Heart right ventricle (tissue), 16 donors: ENCODE measurements around the gene PRR23B. TPM values are rescaled to one million over a fixed set of nuclear protein-coding genes. Genes with fewer than 3 reads are reported as not detected.

Experiments used
- ATAC-seq, 8 donors: fragments of 200-7000 bp; cut with Tn5 transposase; one replicate each; pipeline ENCODE4 v1.9.1; 2020; ENCODE audit warnings: mild to moderate bottlenecking in 8 of 8, moderate library complexity in 8 of 8, moderate number of reproducible peaks in 1 of 8
- DNase-seq, 2 donors: peaks; one replicate each; pipeline ENCODE4 v3.0.0-alpha.2; 2020
- H3K27ac ChIP-seq, 10 donors: fragments of 200-600 bp; sonication (generic) in 2 of 10; one replicate each; pipeline versions ENCODE4 v1.5.0 to v1.8.0; 2020 to 2022; ENCODE audit warnings: mild to moderate bottlenecking in 3 of 10
- H3K27me3 ChIP-seq, 7 donors: fragments of 200-600 bp; one replicate each; pipeline ENCODE4 v1.8.0; 2021 to 2022; ENCODE audit warnings: mild to moderate bottlenecking in 2 of 7
- H3K36me3 ChIP-seq, 9 donors: fragments of 200-600 bp; sonication (generic) in 1 of 9; one replicate each; pipeline versions ENCODE4 v1.5.0 to v1.8.0; 2020 to 2022; ENCODE audit warnings: mild to moderate bottlenecking in 2 of 9
- H3K4me1 ChIP-seq, 9 donors: fragments of 200-600 bp; sonication (generic) in 1 of 9; one replicate each; pipeline versions ENCODE4 v1.5.0 to v1.8.0; 2020 to 2022; ENCODE audit warnings: mild to moderate bottlenecking in 4 of 9
- H3K4me3 ChIP-seq, 10 donors: fragments of 200-600 bp; sonication (generic) in 2 of 10; one replicate each; pipeline versions ENCODE4 v1.5.0 to v1.8.0; 2020 to 2022; ENCODE audit warnings: mild to moderate bottlenecking in 7 of 10, moderate library complexity in 2 of 10
- H3K9me3 ChIP-seq, 11 donors: fragments of 200-600 bp in 10 of 11; sonication (generic) in 2 of 11; one replicate each; pipeline versions ENCODE4 v1.5.0 to v1.8.0; 2013 to 2022; ENCODE audit warnings: mild to moderate bottlenecking in 2 of 11, control low read depth in 1 of 11, moderate library complexity in 1 of 11
- CTCF ChIP-seq, 9 donors: fragments of 200-600 bp; sonication (generic) in 2 of 9; IDR thresholded peaks; one replicate each; pipeline versions ENCODE4 v1.5.0 to v1.8.0; 2021 to 2022; ENCODE audit warnings: antibody characterized with exemption in 9 of 9, mild to moderate bottlenecking in 5 of 9, moderate library complexity in 1 of 9
- WGBS, 2 donors: extraction: QIAGEN DNeasy Blood & Tissue Kit; methylation state at CpG; one replicate each; pipeline ENCODE4 v1.1.7; 2013; ENCODE audit warnings: inconsistent platforms in 1 of 2; 5-methylcytosine and 5-hydroxymethylcytosine counted together
- intact Hi-C, 10 donors: fragments of 100-400 bp; cut with DNase I; formaldehyde crosslinking; loops; one replicate each; pipeline versions ENCODE4 v1.11.1 to v1.14.2; 2022
- polyA plus RNA-seq, 2 donors: library from polyadenylated mRNA; stranded (reverse); fragments of 200-250 nt; gene quantifications; one replicate each; pipeline ENCODE4 v1.2.3, GENCODE V29; 2013
- total RNA-seq, 10 donors: library from RNA; stranded (reverse); fragmentation: NEBNext Ultra II Directional in 3 of 10; extraction: Animal tissue kit (Norgen Biotek cat#: 25700) in 3 of 10; gene quantifications; one replicate each; pipeline versions ENCODE4 v1.2.1 to v1.2.4, GENCODE V29; 2021 to 2023
- donor health status: Arrhythmogenic right ventricular cardiomyopathy.
- donor health status: ischemic (EF 13 %, LVEDD 7.1; RV severe dilation, severe dysfunction).
- donor health status: healthy with polysubstance abuse.
- donor health status: DM: no; HTN: yes; CAD: no.
- donor health status: DM: no; HTN: no; CAD: no.
- donor health status: ischemic (EF 25% LVEDD 6.9; RV normal size, moderate dysfunction).
- donor health status: ischemic (EF 25% LVEDD 5.7; RV mildly dilated, moderate dysfunction).
- donor health status: healthy.
- donor health status: DM: yes; HTN: yes; CAD: no.
- donor health status: Ischemic cardiomyopathy.
- donor health status: ischemic (EF 35%, LVEDD 5.7; RV mildly dilated, moderate dysfunction).
- donor health status: nonischemic (EF 11% LVEDD 7.7; RV severe dilation, severe dysfunction).
- donor health status: DM: yes; HTN: yes; CAD: no.
- donor health status: PGD.
- donor health status: ischemic (EF 29% LVEDD 5.4; RV normal size, mild dysfunction).
- donor health status: nonischemic (EF 23%, LVEDD 6.1; RV moderate dilation, normal function).

Gene PRR23B
- total and polyA plus RNA-seq, 12 donors, result not detected

GRCh38 chr3:139020036-139020867 lies 474 bp downstream of the PRR23B start:
- TF ChIP-seq CTCF (IDR thresholded peaks at IDR 0.05), result no peak
- 47 to 51% methylated on average over 69 to 81 of the region's 81 CpGs for WGBS, 2 donors
- H3K9me3 ChIP-seq, result peaks cover 0 to 22% (median 0%) of the 10 kb centered on the region in 11 donors
- no peak overlapping the region for H3K27ac ChIP-seq
- peak in 1 of 8 donors; percentile 47 for ATAC-seq
- H3K27me3 ChIP-seq, result peaks cover 0 to 28% (median 17%) of the 10 kb centered on the region in 7 donors
- H3K4me3 ChIP-seq, result no peak overlapping the region
- intact Hi-C loops, result no loop called here
- H3K4me1 ChIP-seq, result no peaks in the 10 kb centered on the region
- no peaks in the 10 kb centered on the region for H3K36me3 ChIP-seq
- DNase-seq, result no peak

- Histone ChIP-seq H3K4me3 (no peak overlapping the region), H3K4me1 (no peaks in the 10 kb centered on the region), H3K27ac (no peak overlapping the region), H3K36me3 (no peaks in the 10 kb centered on the region), H3K27me3 (peaks cover 0 to 22% (median 17%) of the 10 kb centered on the region in 7 donors), H3K9me3 (peaks cover 0 to 32% (median 0%) of the 10 kb centered on the region in 11 donors)
- ATAC-seq (no peak), DNase-seq (no peak)
- 73 to 79% methylated on average over 3 of the region's 3 CpGs for WGBS, 2 donors
- TF ChIP-seq CTCF (IDR thresholded peaks at IDR 0.05), result no peak
- intact Hi-C loops, result no loop called here
Measured at GRCh38 chr3:139016430-139017048, 4.2 kb downstream of the PRR23B start.

GRCh38 chr3:139006051-139006716 lies 14.5 kb downstream of the PRR23B start, which contains the start of gene PRR23A:
TSS of gene PRR23A (minus strand) at chr3:139006268. CDS start at chr3:139006268, 0 bp downstream.
- no peak for TF ChIP-seq CTCF (IDR thresholded peaks at IDR 0.05)
- Histone ChIP-seq H3K27ac (no peak within 1 kb of the TSS), H3K9me3 (peaks cover 0 to 59% (median 4%) of the 10 kb centered on the region in 11 donors), H3K27me3 (peaks cover 0 to 16% (median 0%) of the 10 kb centered on the region in 7 donors), H3K4me3 (no peak within 1 kb of the TSS), H3K36me3 (no peaks in the 10 kb centered on the region), H3K4me1 (no peaks in the 10 kb centered on the region)
- DNase-seq (no peak), ATAC-seq (no peak)
- 59 to 69% methylated on average over 60 of the region's 60 CpGs for WGBS, 2 donors
- intact Hi-C loops, result no loop called here

DNA sequence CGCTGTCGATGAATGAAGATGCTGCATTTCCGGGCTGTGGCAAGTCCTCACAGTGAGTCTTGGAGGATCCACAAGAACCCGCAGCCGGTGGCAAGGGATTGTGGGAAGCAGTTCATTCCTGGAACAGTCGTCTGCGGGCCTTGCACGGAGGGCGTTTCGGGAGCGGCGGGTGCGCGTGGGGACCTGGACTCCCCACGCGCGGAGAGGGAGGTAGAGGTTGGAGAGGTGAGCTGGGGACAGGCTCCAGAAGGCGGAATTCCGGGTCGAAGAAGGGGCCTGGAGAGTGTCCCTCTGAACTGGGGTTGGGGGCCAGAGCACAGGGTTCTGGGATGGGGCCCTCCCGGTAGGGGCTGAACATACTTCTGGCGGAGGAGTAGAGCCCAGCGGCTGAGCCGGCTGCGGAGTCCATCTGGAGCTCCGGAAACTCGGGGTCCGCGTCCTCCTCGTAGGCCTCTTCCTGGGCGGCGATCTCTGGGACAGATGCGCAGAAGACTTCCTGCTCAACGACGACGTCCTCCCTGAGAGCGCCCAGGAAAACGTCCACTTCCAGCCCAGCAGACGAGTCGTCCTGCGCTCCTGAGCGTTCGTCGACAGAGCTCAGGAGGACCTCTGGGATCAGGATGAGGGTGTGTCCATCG lies 15.3 kb downstream of the PRR23B start:
- Histone ChIP-seq H3K36me3 (no peaks in the 10 kb centered on the region), H3K4me3 (no peak overlapping the region), H3K9me3 (peaks cover 0 to 59% (median 5%) of the 10 kb centered on the region in 11 donors)

More for the DNA sequence above, 15.3 kb downstream of the PRR23B start:
- ATAC-seq (no peak), DNase-seq (no peak)
- Histone ChIP-seq H3K4me1 (no peaks in the 10 kb centered on the region), H3K27ac (no peak overlapping the region), H3K27me3 (peaks cover 0 to 16% (median 0%) of the 10 kb centered on the region in 7 donors)
- intact Hi-C loops, result no loop called here
- TF ChIP-seq CTCF (IDR thresholded peaks at IDR 0.05), result no peak
- 81 to 82% methylated on average over 45 of the region's 45 CpGs for WGBS, 2 donors
